GM12872 (cell line): ENCODE measurements around the gene FRAS1.

ENCODE experiments used
- CTCF ChIP-seq: IDR thresholded peaks from 3 replicates; pipeline ENCODE4 v1.5.1; 2011; ENCODE audit warnings: low read depth, mild to moderate bottlenecking, low read length, moderate library complexity; ENCODE audit not compliant: insufficient read depth

The FRAS1 gene

GRCh38 chr4:78024085-78024484 is 33.0 kb upstream of the FRAS1 start:
- no peak for TF ChIP-seq CTCF

GRCh38 chr4:78024576-78025091 is 32.5 kb upstream of the FRAS1 start:
- TF ChIP-seq CTCF: no peak

- TF ChIP-seq CTCF: no peak
These were observed 25.6 kb upstream of the FRAS1 start for GRCh38 chr4:78031417-78031950.

- no peak for TF ChIP-seq CTCF
These were observed 24.7 kb upstream of the FRAS1 start for GRCh38 chr4:78032446-78032845.

- TF ChIP-seq CTCF: no peak
These were observed 24.2 kb upstream of the FRAS1 start for GRCh38 chr4:78032929-78033328.

- no peak for TF ChIP-seq CTCF
These were observed 23.3 kb upstream of the FRAS1 start for GRCh38 chr4:78033861-78034260.

GRCh38 chr4:78038704-78039103 is 18.4 kb upstream of the FRAS1 start:
- TF ChIP-seq CTCF: no peak
